Astrocyte (in vitro differentiated cells and primary cell): ENCODE results near the gene FAM174B. TPM values are rescaled to one million over a fixed set of nuclear protein-coding genes. Genes with fewer than 3 reads are reported as not detected.

Experiments
- DNase-seq: peaks from one replicate; pipeline ENCODE4 v3.0.0-alpha.2; 2010; ENCODE audit warnings: low read depth
- FAIRE-seq: peaks from 2 replicates; lab custom pipeline; 2011; peaks lifted over from hg19 to GRCh38; lab: Jason Lieb, UNC
- H2AFZ ChIP-seq: 2 replicates; pipeline ENCODE4 v1.6.0; 2012; ENCODE audit warnings: low read depth, low read length, inconsistent platforms
- H3K27ac ChIP-seq: 2 replicates; pipeline ENCODE4 v1.5.1; 2011; ENCODE audit warnings: low read depth, low read length, inconsistent platforms
- H3K27me3 ChIP-seq: 2 replicates; pipeline ENCODE4 v1.6.0; 2011; ENCODE audit warnings: low read length, inconsistent platforms; ENCODE audit not compliant: insufficient read depth
- H3K36me3 ChIP-seq: 2 replicates; pipeline ENCODE4 v1.5.1; 2011; ENCODE audit warnings: low read length, inconsistent platforms; ENCODE audit not compliant: insufficient read depth
- H3K4me1 ChIP-seq: 2 replicates; pipeline ENCODE4 v1.5.1; 2011; ENCODE audit warnings: low read length, inconsistent platforms; ENCODE audit not compliant: insufficient read depth
- H3K4me2 ChIP-seq: 2 replicates; pipeline ENCODE4 v1.6.0; 2012; ENCODE audit warnings: low read length, inconsistent platforms
- H3K4me3 ChIP-seq: 2 replicates; pipeline ENCODE4 v1.5.1; 2011; ENCODE audit warnings: low read depth, mild to moderate bottlenecking, low read length, inconsistent platforms; ENCODE audit not compliant: insufficient read depth
- H3K79me2 ChIP-seq: 2 replicates; pipeline ENCODE4 v1.6.0; 2012; ENCODE audit warnings: mild to moderate bottlenecking, low read length, inconsistent platforms; ENCODE audit not compliant: insufficient read depth
- H3K9ac ChIP-seq: 2 replicates; pipeline ENCODE4 v1.6.0; 2012; ENCODE audit warnings: mild to moderate bottlenecking, low read length, inconsistent platforms
- H3K9me3 ChIP-seq: 2 replicates; pipeline ENCODE4 v1.5.1; 2012; ENCODE audit warnings: low read depth, mild to moderate bottlenecking, low read length, inconsistent platforms; ENCODE audit not compliant: insufficient read depth
- H4K20me1 ChIP-seq: 2 replicates; pipeline ENCODE4 v1.6.0; 2012; ENCODE audit warnings: low read length, inconsistent platforms; ENCODE audit not compliant: insufficient read depth
- H3K27ac Mint-ChIP-seq: one replicate; pipeline ENCODE4 v1.8.0; 2021; ENCODE audit warnings: mild to moderate bottlenecking, mixed read lengths; ENCODE audit not compliant: unreplicated experiment
- H3K27me3 Mint-ChIP-seq: one replicate; pipeline ENCODE4 v1.8.0; 2021; ENCODE audit warnings: low read depth, mixed read lengths; ENCODE audit not compliant: unreplicated experiment
- H3K36me3 Mint-ChIP-seq: one replicate; pipeline ENCODE4 v1.8.0; 2021; ENCODE audit warnings: low read depth, mixed read lengths; ENCODE audit not compliant: unreplicated experiment
- H3K4me1 Mint-ChIP-seq: one replicate; pipeline ENCODE4 v1.8.0; 2021; ENCODE audit warnings: low read depth, mixed read lengths; ENCODE audit not compliant: unreplicated experiment
- H3K4me3 Mint-ChIP-seq: one replicate; pipeline ENCODE4 v1.8.0; 2021; ENCODE audit warnings: mild to moderate bottlenecking, moderate library complexity, mixed read lengths; ENCODE audit not compliant: unreplicated experiment
- H3K9me3 Mint-ChIP-seq: one replicate; pipeline ENCODE4 v1.8.0; 2021; ENCODE audit warnings: mild to moderate bottlenecking, mixed read lengths; ENCODE audit not compliant: unreplicated experiment
- CTCF ChIP-seq: IDR thresholded peaks from 2 replicates; pipeline ENCODE4 v1.5.1; 2011; ENCODE audit warnings: low read depth, mild to moderate bottlenecking, inconsistent platforms, low read length, moderate library complexity; ENCODE audit not compliant: insufficient read depth
- EZH2 ChIP-seq: IDR thresholded peaks from 2 replicates; pipeline ENCODE4 v1.6.1; 2012; ENCODE audit warnings: mild to moderate bottlenecking, low read length, inconsistent platforms; ENCODE audit not compliant: insufficient read depth
- total RNA-seq: library from RNA; stranded (reverse); gene quantifications from 2 replicates; pipeline ENCODE4 v1.2.1, GENCODE V29; 2021

FAM174B gene
- total RNA-seq, 1 donor from 2014 or later = 11.2 TPM

GRCh38 chr15:92671406-92671805 is 15.8 kb upstream of the FAM174B start:
- H3K4me1 ChIP-seq = no peaks in the 10 kb centered on the region
- no peaks in the 10 kb centered on the region for H3K9me3 ChIP-seq
- H3K9me3 Mint-ChIP-seq = no peaks in the 10 kb centered on the region
- H3K4me2 ChIP-seq = no peak overlapping the region
- no peak overlapping the region for H3K4me3 ChIP-seq
- no peak for FAIRE-seq
- H3K27me3 ChIP-seq = no peaks in the 10 kb centered on the region
- H3K27ac ChIP-seq = no peak overlapping the region
- H3K9ac ChIP-seq = no peak overlapping the region
- no peak for DNase-seq
- H4K20me1 ChIP-seq = no peaks in the 10 kb centered on the region
- H3K36me3 Mint-ChIP-seq = no peaks in the 10 kb centered on the region
- H3K79me2 ChIP-seq = no peaks in the 10 kb centered on the region
- peaks cover 27% of the 10 kb centered on the region for H3K27me3 Mint-ChIP-seq
- no peaks in the 10 kb centered on the region for H3K36me3 ChIP-seq
- no peak overlapping the region for H2AFZ ChIP-seq
- no peak overlapping the region for H3K27ac Mint-ChIP-seq
- no peak for TF ChIP-seq EZH2
- peaks cover 7% of the 10 kb centered on the region for H3K4me1 Mint-ChIP-seq
- H3K4me3 Mint-ChIP-seq = no peak overlapping the region

DNA sequence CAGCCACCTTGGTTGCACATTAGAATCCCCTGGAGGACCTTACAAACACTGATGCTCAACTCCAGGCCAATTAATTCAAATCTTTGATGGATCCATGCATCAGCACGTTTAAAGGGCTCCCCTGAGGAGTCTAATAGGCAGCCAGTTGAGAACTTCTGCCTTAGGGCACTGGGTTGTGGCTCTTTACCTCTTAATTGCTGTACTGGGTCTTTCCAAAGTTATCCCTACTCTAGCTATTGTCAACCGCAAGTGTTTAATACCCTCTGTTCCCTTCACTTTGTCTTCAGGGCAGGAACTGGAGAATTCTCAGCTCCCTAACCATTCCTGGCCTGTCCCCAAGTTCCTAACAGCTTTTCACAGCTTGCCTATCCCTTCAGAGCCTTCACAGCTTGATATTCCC is 15.0 kb upstream of the FAM174B start:
- Mint-ChIP-seq H3K27ac (no peak overlapping the region), H3K4me3 (no peak overlapping the region), H3K9me3 (no peaks in the 10 kb centered on the region), H3K36me3 (no peaks in the 10 kb centered on the region), H3K27me3 (peaks cover 27% of the 10 kb centered on the region), H3K4me1 (peaks cover 7% of the 10 kb centered on the region)
- Histone ChIP-seq H3K9me3 (no peaks in the 10 kb centered on the region), H3K36me3 (no peaks in the 10 kb centered on the region), H3K27ac (no peak overlapping the region), H4K20me1 (no peaks in the 10 kb centered on the region), H2AFZ (no peak overlapping the region), H3K79me2 (no peaks in the 10 kb centered on the region), H3K4me2 (no peak overlapping the region), H3K4me3 (no peak overlapping the region), H3K9ac (no peak overlapping the region), H3K4me1 (no peaks in the 10 kb centered on the region), H3K27me3 (no peaks in the 10 kb centered on the region)
- no peak for DNase-seq
- TF ChIP-seq CTCF (no peak), EZH2 (no peak)
- no peak for FAIRE-seq

- Histone ChIP-seq H3K36me3 (no peaks in the 10 kb centered on the region), H3K4me2 (no peak overlapping the region), H4K20me1 (no peaks in the 10 kb centered on the region), H2AFZ (no peak overlapping the region), H3K79me2 (no peaks in the 10 kb centered on the region), H3K9me3 (no peaks in the 10 kb centered on the region), H3K27ac (no peak overlapping the region), H3K9ac (no peak overlapping the region), H3K27me3 (no peaks in the 10 kb centered on the region), H3K4me3 (no peak overlapping the region), H3K4me1 (no peaks in the 10 kb centered on the region)
- no peak for DNase-seq
- peaks cover 27% of the 10 kb centered on the region for H3K27me3 Mint-ChIP-seq
- peaks cover 7% of the 10 kb centered on the region for H3K4me1 Mint-ChIP-seq
- no peaks in the 10 kb centered on the region for H3K9me3 Mint-ChIP-seq
- FAIRE-seq = no peak
- H3K36me3 Mint-ChIP-seq = no peaks in the 10 kb centered on the region
- TF ChIP-seq EZH2 (no peak), CTCF (no peak)
- no peak overlapping the region for H3K27ac Mint-ChIP-seq
- H3K4me3 Mint-ChIP-seq = no peak overlapping the region
Observed at GRCh38 chr15:92669432-92669831, 13.9 kb upstream of the FAM174B start.
